GM19328 (cell line): ENCODE results near the gene HUWE1.

Source experiments
- ATAC-seq: cut with Tn5 transposase; IDR thresholded peaks from one replicate; pipeline ENCODE4 v1.9.1; 2021; ENCODE audit warnings: mild to moderate bottlenecking, moderate library complexity; ENCODE audit not compliant: unreplicated experiment

The HUWE1 gene

GRCh38 chrX:53685711-53686110 is 808 bp downstream of the HUWE1 start:
- ATAC-seq, result no peak

GRCh38 chrX:53684415-53685192 is 1.9 kb downstream of the HUWE1 start:
- ATAC-seq, result peak; percentile 57

- ATAC-seq, result peak; percentile 64
These were observed 2.7 kb downstream of the HUWE1 start for GRCh38 chrX:53683556-53684414.

GRCh38 chrX:53682885-53683555 is 3.5 kb downstream of the HUWE1 start:
- ATAC-seq, result no peak

GRCh38 chrX:53681661-53682060 is 4.9 kb downstream of the HUWE1 start:
- no peak for ATAC-seq

GRCh38 chrX:53678667-53679066 is 7.9 kb downstream of the HUWE1 start:
- no peak for ATAC-seq

- ATAC-seq, result no peak
These were observed 9.2 kb downstream of the HUWE1 start for GRCh38 chrX:53677286-53677685.

GRCh38 chrX:53674581-53674980 is 11.9 kb downstream of the HUWE1 start:
- no peak for ATAC-seq

- no peak for ATAC-seq
These were observed 17.3 kb downstream of the HUWE1 start for GRCh38 chrX:53669258-53669657.

GRCh38 chrX:53666171-53666570 is 20.3 kb downstream of the HUWE1 start:
- no peak for ATAC-seq

GRCh38 chrX:53660004-53660403 is 26.5 kb downstream of the HUWE1 start:
- no peak for ATAC-seq

GRCh38 chrX:53659039-53659438 is 27.5 kb downstream of the HUWE1 start:
- ATAC-seq, result no peak

GRCh38 chrX:53656845-53657244 is 29.7 kb downstream of the HUWE1 start:
- no peak for ATAC-seq

- ATAC-seq, result no peak
These were observed 32.1 kb downstream of the HUWE1 start for GRCh38 chrX:53654376-53654775.

GRCh38 chrX:53644751-53645150 is 41.8 kb downstream of the HUWE1 start:
- ATAC-seq, result no peak

- ATAC-seq, result no peak
These were observed 44.2 kb downstream of the HUWE1 start for GRCh38 chrX:53642337-53642736.

- ATAC-seq, result no peak
These were observed 47.3 kb downstream of the HUWE1 start for GRCh38 chrX:53639257-53639656.

GRCh38 chrX:53637479-53637878 is 49.0 kb downstream of the HUWE1 start:
- ATAC-seq, result no peak

GRCh38 chrX:53631156-53631555 is 55.4 kb downstream of the HUWE1 start:
- ATAC-seq, result no peak

GRCh38 chrX:53630261-53630660 is 56.3 kb downstream of the HUWE1 start:
- no peak for ATAC-seq

- ATAC-seq, result no peak
These were observed 64.1 kb downstream of the HUWE1 start for GRCh38 chrX:53622431-53622830.
